K562 (cell line): ENCODE data around the gene PLD5. TPM values are rescaled to one million over a fixed set of nuclear protein-coding genes. Genes with fewer than 3 reads are reported as not detected.

Experiments
- ADNP ChIP-seq: fragments of 200-800 bp; sonication (Bioruptor generic); IDR thresholded peaks from 2 replicates; pipeline ENCODE4 v1.6.1; 2016; ENCODE audit warnings: missing genetic modification characterization, missing compliant biosample characterization
- LARP7 ChIP-seq: fragments of 450-650 bp; IDR thresholded peaks from 2 replicates; pipeline ENCODE4 v1.6.1; 2016
- ZBTB40 ChIP-seq, 2 experiments: fragments of 450-650 bp in 1 of 2; sonication (generic) in 1 of 2; formaldehyde crosslinking in 1 of 2; IDR thresholded peaks; 2 replicates each; pipeline versions ENCODE4 v1.7.1 to v1.9.0; 2016 to 2022; ENCODE audit warnings: inconsistent platforms in 1 of 2, mild to moderate bottlenecking in 1 of 2, missing genetic modification reagents in 1 of 2
- ZBTB49 ChIP-seq: sonication (generic); formaldehyde crosslinking; IDR thresholded peaks from 2 replicates; pipeline ENCODE4 v1.8.0; 2022; ENCODE audit warnings: missing genetic modification reagents, mild to moderate bottlenecking, borderline replicate concordance
- polyA plus RNA-seq, 8 experiments: library from polyadenylated mRNA; depleted of rRNA in 4 of 8; stranded (reverse) in 5 of 8; unstranded in 3 of 8; fragments of >200 nt; fragmentation: Nextera tagmentation in 2 of 8; fragmentation: Illumina TruSeq in 1 of 8; extraction: Ambion mirVana in 2 of 8; extraction: Trizol in 1 of 8; gene quantifications; 2 replicates each; pipeline versions ENCODE4 v1.2.1 to v1.2.3, GENCODE V29; 2011 to 2014; ENCODE audit warnings: inconsistent platforms in 1 of 8, missing spikeins in 1 of 8
- total RNA-seq, 7 experiments: library from RNA; depleted of rRNA in 6 of 7; stranded (reverse); fragments of >200 nt in 6 of 7; fragmentation: Illumina TruSeq in 2 of 7; extraction: Trizol in 2 of 7; gene quantifications; 2 replicates each; pipeline versions ENCODE4 v1.2.1 to v1.2.3, GENCODE V29; 2011 to 2021; ENCODE audit warnings: low replicate concordance in 1 of 7

Gene PLD5
- total and polyA plus RNA-seq, 9 of the 15 experiments (the other 6 are each of a cell fraction or from before 2014, with no cell fraction given): not detected

DNA sequence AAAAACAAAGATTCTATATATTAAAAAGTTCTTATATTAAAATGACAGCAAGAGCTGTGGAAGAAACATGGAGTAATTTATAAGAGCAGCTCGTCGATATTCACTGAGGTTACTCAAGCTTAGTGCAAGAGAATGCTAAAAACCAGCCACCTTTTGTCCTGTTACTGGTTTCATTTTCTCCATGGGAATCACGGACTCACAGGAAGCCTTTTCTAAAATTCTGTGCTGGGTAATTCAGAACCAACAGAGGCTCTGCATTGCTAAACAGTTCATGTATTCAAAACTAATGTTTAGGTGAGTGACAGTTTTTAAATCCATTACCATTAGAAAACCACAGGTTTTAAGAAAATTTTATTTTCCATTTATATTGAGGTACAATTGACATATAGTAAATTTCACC is 377.8 kb downstream of the PLD5 start (continued):
- TF ChIP-seq ZBTB40 (IDR thresholded peaks at IDR 0.05) (no peak), ZBTB40 (CRISPR knock-in tag; IDR thresholded peaks at IDR 0.05) (no peak), LARP7 (no peak), ZBTB49 (CRISPR knock-in tag) (no peak), ADNP (tag) (no peak)
